ENCODE results near the gene ZDHHC13. TPM values are rescaled to one million over a fixed set of nuclear protein-coding genes. Genes with fewer than 3 reads are reported as not detected.

Gene ZDHHC13
- polyA plus RNA-seq, 1 donor (not counting 4 experiments of a cell fraction or from before 2014, with no cell fraction given): 24.1 TPM

DNA sequence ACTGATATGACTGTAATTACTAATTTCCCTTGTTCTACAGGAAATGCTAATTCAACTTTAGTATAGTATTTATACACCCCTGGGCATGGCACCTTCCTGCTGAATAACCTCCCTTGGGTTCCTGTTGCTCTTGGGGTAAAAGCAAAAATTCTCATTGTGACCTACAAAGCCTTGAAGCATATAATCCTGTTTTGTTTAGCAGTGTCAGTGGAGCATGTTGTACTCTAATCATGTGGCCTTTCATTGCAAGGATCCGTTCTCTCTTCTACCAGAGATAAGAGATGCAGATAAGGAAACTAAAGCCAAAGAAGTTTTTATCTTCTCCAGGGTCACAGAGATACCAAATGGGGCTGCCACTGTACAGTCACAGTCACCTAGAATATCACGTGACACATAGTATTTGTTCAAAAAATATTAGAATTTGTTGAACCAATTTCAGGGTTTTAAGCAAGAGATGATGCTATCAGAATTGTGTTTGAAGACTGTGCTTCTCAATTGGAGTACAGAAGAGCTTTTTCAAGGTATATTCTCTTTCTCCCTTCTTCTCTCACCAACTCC is 59.7 kb downstream of the ZDHHC13 start:
- no peaks in the 10 kb centered on the region for H3K9me1 ChIP-seq (ENCODE audit: control insufficient read depth, extremely low read depth, insufficient read depth, low read length)
- dilution Hi-C loops (cut with MboI; ENCODE audit: extremely low pct_ligation_motif_present, low sequenced_read_pairs): no loop called here
- no peaks in the 10 kb centered on the region for H3K79me2 ChIP-seq (ENCODE audit: control insufficient read depth, insufficient read depth, low read length)
- no peak overlapping the region for H3K4me3 ChIP-seq (ENCODE audit: control insufficient read depth in 2 of 3, extremely low read depth in 1 of 3, insufficient read depth in 2 of 3, low read depth in 1 of 3, low read length in 3 of 3)
- no peak overlapping the region for H3K4me2 ChIP-seq (ENCODE audit: control insufficient read depth, extremely low read depth, insufficient read depth, low read depth, low read length)
- peaks cover 4 to 8% of the 10 kb centered on the region in 2 experiments for H3K36me3 ChIP-seq (ENCODE audit: control insufficient read depth in 2 of 2, extremely low read depth in 1 of 2, insufficient read depth in 2 of 2, low read length in 2 of 2)
- no peaks in the 10 kb centered on the region for H3K27me3 ChIP-seq (ENCODE audit: control insufficient read depth, extremely low read depth, insufficient read depth, low read length)
- TF ChIP-seq EZH2 (IDR thresholded peaks at IDR 0.05; ENCODE audit: low read length): no peak
- TF ChIP-seq, protein P1, sequence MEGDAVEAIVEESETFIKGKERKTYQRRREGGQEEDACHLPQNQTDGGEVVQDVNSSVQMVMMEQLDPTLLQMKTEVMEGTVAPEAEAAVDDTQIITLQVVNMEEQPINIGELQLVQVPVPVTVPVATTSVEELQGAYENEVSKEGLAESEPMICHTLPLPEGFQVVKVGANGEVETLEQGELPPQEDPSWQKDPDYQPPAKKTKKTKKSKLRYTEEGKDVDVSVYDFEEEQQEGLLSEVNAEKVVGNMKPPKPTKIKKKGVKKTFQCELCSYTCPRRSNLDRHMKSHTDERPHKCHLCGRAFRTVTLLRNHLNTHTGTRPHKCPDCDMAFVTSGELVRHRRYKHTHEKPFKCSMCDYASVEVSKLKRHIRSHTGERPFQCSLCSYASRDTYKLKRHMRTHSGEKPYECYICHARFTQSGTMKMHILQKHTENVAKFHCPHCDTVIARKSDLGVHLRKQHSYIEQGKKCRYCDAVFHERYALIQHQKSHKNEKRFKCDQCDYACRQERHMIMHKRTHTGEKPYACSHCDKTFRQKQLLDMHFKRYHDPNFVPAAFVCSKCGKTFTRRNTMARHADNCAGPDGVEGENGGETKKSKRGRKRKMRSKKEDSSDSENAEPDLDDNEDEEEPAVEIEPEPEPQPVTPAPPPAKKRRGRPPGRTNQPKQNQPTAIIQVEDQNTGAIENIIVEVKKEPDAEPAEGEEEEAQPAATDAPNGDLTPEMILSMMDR (optimal IDR thresholded peaks at IDR 0.05 in 1 of 3, IDR thresholded peaks at IDR 0.05 in 1 of 3, conservative IDR thresholded peaks at IDR 0.05 in 1 of 3; ENCODE audit: extremely low read depth in 1 of 3, insufficient read depth in 2 of 3, low read length in 3 of 3): no peak
- DNase-seq (ENCODE audit: low read depth, low spot score) (no peak), FAIRE-seq (no peak)
- H3K27ac ChIP-seq (ENCODE audit: control insufficient read depth, insufficient read depth, low read length): no peak overlapping the region
- H3K4me1 ChIP-seq (ENCODE audit: control insufficient read depth, extremely low read depth, insufficient read depth, low read length): no peaks in the 10 kb centered on the region
- no peak overlapping the region for H3K9ac ChIP-seq (ENCODE audit: control insufficient read depth, extremely low read depth, insufficient read depth, low read length)
- H3K9me3 ChIP-seq (ENCODE audit: control insufficient read depth, low read depth, low read length): no peaks in the 10 kb centered on the region
- H4K20me1 ChIP-seq (ENCODE audit: control insufficient read depth, extremely low read depth, insufficient read depth, low read length): no peaks in the 10 kb centered on the region
- H2AFZ ChIP-seq (ENCODE audit: control insufficient read depth, low read length): no peak overlapping the region

DNA sequence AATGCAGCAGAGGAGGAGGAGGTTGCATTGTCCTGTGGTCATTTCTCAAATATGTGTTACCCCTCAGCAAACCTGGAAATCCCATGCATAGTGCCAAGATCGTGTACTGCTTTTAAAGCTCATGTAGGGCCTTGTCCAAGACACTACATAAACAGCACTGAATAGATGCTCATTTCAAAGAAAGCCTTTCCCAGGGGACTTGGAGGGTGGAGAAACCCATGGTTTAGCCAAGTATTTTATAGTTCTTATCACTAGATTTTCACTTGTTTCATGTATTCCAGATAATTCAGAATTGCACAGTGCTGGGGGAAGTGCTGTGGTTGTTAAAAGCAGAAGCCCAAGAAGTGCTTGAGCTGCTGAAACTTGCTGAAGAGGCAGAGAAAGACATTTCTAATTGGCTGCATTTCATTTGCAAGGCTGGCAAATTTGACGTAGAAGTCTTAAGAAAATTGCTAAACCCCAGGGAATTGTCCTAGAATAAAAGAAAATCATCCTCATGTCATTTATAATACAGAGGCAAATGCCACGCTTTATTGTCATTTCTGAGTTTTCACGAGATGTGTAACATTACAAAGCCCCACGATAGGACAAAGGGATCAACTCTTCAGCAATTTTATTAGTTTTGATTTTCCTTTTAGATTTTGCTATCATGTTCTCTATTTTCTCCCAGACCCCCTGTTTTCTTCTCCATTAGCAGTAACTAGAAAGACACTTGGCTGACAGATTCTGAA is 64.7 kb downstream of the ZDHHC13 start:
- no peaks in the 10 kb centered on the region for H3K9me3 ChIP-seq (ENCODE audit: control insufficient read depth, low read depth, low read length)
- no peaks in the 10 kb centered on the region for H4K20me1 ChIP-seq (ENCODE audit: control insufficient read depth, extremely low read depth, insufficient read depth, low read length)
- no peaks in the 10 kb centered on the region for H3K79me2 ChIP-seq (ENCODE audit: control insufficient read depth, insufficient read depth, low read length)
- DNase-seq (ENCODE audit: low read depth, low spot score): no peak
- no peak for TF ChIP-seq EZH2 (IDR thresholded peaks at IDR 0.05; ENCODE audit: low read length)
- TF ChIP-seq, protein P1 (optimal IDR thresholded peaks at IDR 0.05 in 1 of 3, IDR thresholded peaks at IDR 0.05 in 1 of 3, conservative IDR thresholded peaks at IDR 0.05 in 1 of 3; ENCODE audit: extremely low read depth in 1 of 3, insufficient read depth in 2 of 3, low read length in 3 of 3): no peak
- H3K9me1 ChIP-seq (ENCODE audit: control insufficient read depth, extremely low read depth, insufficient read depth, low read length): no peaks in the 10 kb centered on the region
- H2AFZ ChIP-seq (ENCODE audit: control insufficient read depth, low read length): no peak overlapping the region
- H3K27ac ChIP-seq (ENCODE audit: control insufficient read depth, insufficient read depth, low read length): no peak overlapping the region
- H3K36me3 ChIP-seq (ENCODE audit: control insufficient read depth in 2 of 2, extremely low read depth in 1 of 2, insufficient read depth in 2 of 2, low read length in 2 of 2): peaks cover 0 to 2% of the 10 kb centered on the region in 2 experiments
- no peaks in the 10 kb centered on the region for H3K4me1 ChIP-seq (ENCODE audit: control insufficient read depth, extremely low read depth, insufficient read depth, low read length)
- no peak overlapping the region for H3K9ac ChIP-seq (ENCODE audit: control insufficient read depth, extremely low read depth, insufficient read depth, low read length)
- no peak overlapping the region for H3K4me2 ChIP-seq (ENCODE audit: control insufficient read depth, extremely low read depth, insufficient read depth, low read depth, low read length)
- no peak overlapping the region for H3K4me3 ChIP-seq (ENCODE audit: control insufficient read depth in 2 of 3, extremely low read depth in 1 of 3, insufficient read depth in 2 of 3, low read depth in 1 of 3, low read length in 3 of 3)
- dilution Hi-C loops (cut with MboI; ENCODE audit: extremely low pct_ligation_motif_present, low sequenced_read_pairs): no loop called here
- H3K27me3 ChIP-seq (ENCODE audit: control insufficient read depth, extremely low read depth, insufficient read depth, low read length): no peaks in the 10 kb centered on the region
- no peak for FAIRE-seq
